PC-9 (cell line): ENCODE measurements around the gene RASAL2. TPM values are rescaled to one million over a fixed set of nuclear protein-coding genes. Genes with fewer than 3 reads are reported as not detected.

Source experiments
- BruUV-seq: library from RNA; stranded (reverse); fragments of 400-500 nt; replicated peaks from 2 replicates; lab custom pipeline; 2021; lab: Mats Ljungman, UMichigan
- CTCF ChIA-PET: fragments of 300-600 bp; sonication (Branson Sonifier 250); formaldehyde crosslinking; loops from one replicate; lab custom pipeline; 2022; ENCODE audit warnings: antibody characterized with exemption; lab: Charles Lee
- POLR2A ChIA-PET: fragments of 300-600 bp; sonication (Branson Sonifier 250); formaldehyde crosslinking; loops from one replicate; lab custom pipeline; 2022; ENCODE audit warnings: antibody characterized with exemption; ENCODE audit not compliant: unreplicated experiment; lab: Charles Lee
- DNase-seq, 2 experiments: peaks; one replicate each; pipeline versions ENCODE4 v3.0.0 to v3.0.0-alpha.2; 2015 to 2022; ENCODE audit warnings: mixed read lengths in 1 of 2
- H2AFZ ChIP-seq: fragments of 200-600 bp; sonication (generic); 2 replicates; pipeline ENCODE4 v1.8.1; 2017; ENCODE audit warnings: antibody characterized with exemption
- H3F3A ChIP-seq: fragments of 200-600 bp; sonication (generic); 2 replicates; pipeline ENCODE4 v1.8.1; 2017; ENCODE audit warnings: antibody characterized with exemption, mild to moderate bottlenecking, low read depth; ENCODE audit not compliant: insufficient read depth
- H3K27ac ChIP-seq: fragments of 200-600 bp; sonication (generic); 2 replicates; pipeline ENCODE4 v1.6.1; 2016; ENCODE audit warnings: mixed run types
- H3K27me3 ChIP-seq: fragments of 200-600 bp; sonication (generic); 2 replicates; pipeline ENCODE4 v1.6.1; 2016; ENCODE audit warnings: low read depth, mixed run types; ENCODE audit not compliant: insufficient read depth
- H3K36me3 ChIP-seq: fragments of 200-600 bp; sonication (generic); 2 replicates; pipeline ENCODE4 v1.6.1; 2016; ENCODE audit warnings: low read depth, mixed run types
- H3K4me1 ChIP-seq: fragments of 200-600 bp; sonication (generic); replicated peaks from 2 replicates; pipeline ENCODE4 v1.6.1; 2016; ENCODE audit warnings: mixed run types; ENCODE audit not compliant: insufficient read depth
- H3K4me2 ChIP-seq: fragments of 200-600 bp; sonication (generic); 2 replicates; pipeline ENCODE4 v1.6.1; 2017; ENCODE audit warnings: mixed run types
- H3K4me3 ChIP-seq: fragments of 200-600 bp; sonication (generic); 2 replicates; pipeline ENCODE4 v1.6.1; 2016; ENCODE audit warnings: mixed run types
- H3K79me2 ChIP-seq: fragments of 200-600 bp; sonication (generic); 2 replicates; pipeline ENCODE4 v1.6.1; 2017; ENCODE audit warnings: low read depth, mixed run types
- H3K9me2 ChIP-seq: fragments of 200-600 bp; sonication (generic); 2 replicates; pipeline ENCODE4 v1.8.1; 2017; ENCODE audit warnings: mild to moderate bottlenecking; ENCODE audit not compliant: insufficient read depth
- H3K9me3 ChIP-seq: fragments of 200-600 bp; sonication (generic); 2 replicates; pipeline ENCODE4 v1.8.1; 2016; ENCODE audit warnings: low read depth; ENCODE audit not compliant: insufficient read depth
- H4K20me1 ChIP-seq: fragments of 200-600 bp; sonication (generic); 2 replicates; pipeline ENCODE4 v1.8.1; 2017; ENCODE audit not compliant: insufficient read depth
- CTCF ChIP-seq: fragments of 200-600 bp; sonication (generic); conservative IDR thresholded peaks from 2 replicates; pipeline ENCODE4 v1.6.1; 2017; ENCODE audit warnings: mixed run types, antibody characterized with exemption, mild to moderate bottlenecking, moderate library complexity
- EZH2 ChIP-seq: fragments of 200-600 bp; sonication (generic); IDR thresholded peaks from 2 replicates; pipeline ENCODE4 v1.8.0; 2017; ENCODE audit warnings: antibody characterized with exemption, low read depth
- intact Hi-C: fragments of 100-400 bp; cut with micrococcal nuclease; formaldehyde crosslinking; loops from one replicate; pipeline ENCODE4 v1.10.0; 2022; ENCODE audit not compliant: unreplicated experiment
- total RNA-seq: library from RNA; stranded (reverse); gene quantifications from 2 replicates; pipeline ENCODE4 v1.2.3, GENCODE V29; 2021

The RASAL2 gene
- total RNA-seq, 1 experiment from 2014 or later, result 54.1 TPM

- intact Hi-C loops, result loop anchor here (5.0 kb wide), 1 partner anchor 134 kb away; no protein-coding TSS in a partner anchor
- no TSS peak for BruUV-seq
- ChIA-PET CTCF (interaction anchor here (0.8 kb wide), 1 partner anchor 181 kb away, joined by 4 read pairs; no protein-coding TSS in a partner anchor), POLR2A (no interaction called here)
- no peaks in the 10 kb centered on the region for H3K9me3 ChIP-seq
- H3K27me3 ChIP-seq, result no peaks in the 10 kb centered on the region
- peak overlapping the region; percentile 45 for H3K4me2 ChIP-seq
- no peak for TF ChIP-seq CTCF
- no peak for TF ChIP-seq EZH2
- H3K27ac ChIP-seq, result peak overlapping the region; percentile 49
- no peaks in the 10 kb centered on the region for H3K9me2 ChIP-seq
- no peak overlapping the region for H3K4me3 ChIP-seq
- H4K20me1 ChIP-seq, result no peaks in the 10 kb centered on the region
- H3F3A ChIP-seq, result peaks cover 28% of the 10 kb centered on the region
- H2AFZ ChIP-seq, result peak overlapping the region; percentile 75
- peak; percentile 8 to 57 for DNase-seq
- H3K79me2 ChIP-seq, result no peaks in the 10 kb centered on the region
- no peaks in the 10 kb centered on the region for H3K36me3 ChIP-seq
- H3K4me1 ChIP-seq, result peaks cover 48% of the 10 kb centered on the region
These were observed 35.9 kb upstream of the RASAL2 start for GRCh38 chr1:178057912-178058534.

- Histone ChIP-seq H4K20me1 (no peaks in the 10 kb centered on the region), H3K36me3 (no peaks in the 10 kb centered on the region), H3K79me2 (no peaks in the 10 kb centered on the region), H3K27ac (peak overlapping the region; percentile 87), H3K9me2 (no peaks in the 10 kb centered on the region), H2AFZ (peak overlapping the region; percentile 59), H3K27me3 (no peaks in the 10 kb centered on the region), H3K4me1 (peaks cover 39% of the 10 kb centered on the region), H3K9me3 (no peaks in the 10 kb centered on the region), H3K4me2 (peak overlapping the region; percentile 78), H3K4me3 (peak overlapping the region; percentile 36; the same call in 1 of the 2 replicates), H3F3A (peaks cover 19% of the 10 kb centered on the region)
- DNase-seq, result peak; percentile 51 to 91
- ChIA-PET CTCF (interaction anchor here (0.6 to 2.2 kb wide), 5 partner anchors 29 to 1923 kb away, joined by 3 to 11 read pairs (median 4); no protein-coding TSS in a partner anchor), POLR2A (interaction anchor here (0.6 to 0.7 kb wide), 4 partner anchors 34 to 72 kb away, joined by 3 to 4 read pairs (median 3); no protein-coding TSS in a partner anchor)
- no peak for TF ChIP-seq CTCF
- TF ChIP-seq EZH2, result no peak
- intact Hi-C loops, result loop anchor here (2.0 kb wide), 2 partner anchors 32 to 66 kb away; no protein-coding TSS in a partner anchor
- no TSS peak for BruUV-seq
These were observed 32.9 kb upstream of the RASAL2 start for GRCh38 chr1:178060789-178061556.

GRCh38 chr1:178061620-178062019 is 32.3 kb upstream of the RASAL2 start:
- Histone ChIP-seq H4K20me1 (no peaks in the 10 kb centered on the region), H3K79me2 (no peaks in the 10 kb centered on the region), H2AFZ (peak overlapping the region; percentile 59), H3K36me3 (no peaks in the 10 kb centered on the region), H3K27ac (peak overlapping the region; percentile 87), H3K4me1 (peaks cover 39% of the 10 kb centered on the region), H3K4me2 (peak overlapping the region; percentile 78), H3K9me3 (no peaks in the 10 kb centered on the region), H3K27me3 (no peaks in the 10 kb centered on the region), H3K4me3 (no peak overlapping the region; the same call in 1 of the 2 replicates), H3F3A (peaks cover 19% of the 10 kb centered on the region), H3K9me2 (no peaks in the 10 kb centered on the region)
- ChIA-PET POLR2A (no interaction called here), CTCF (interaction anchor here (2.2 kb wide), 1 partner anchor 30 kb away, joined by 11 read pairs; no protein-coding TSS in a partner anchor)
- BruUV-seq, result no TSS peak
- intact Hi-C loops, result loop anchor here (2.0 kb wide), 2 partner anchors 31 to 65 kb away; no protein-coding TSS in a partner anchor
- DNase-seq, result no peak
- TF ChIP-seq EZH2, result no peak
- no peak for TF ChIP-seq CTCF
